GM18909 (cell line): ENCODE results near the gene LRP2BP.
A peak's percentile ranks its signal among the peaks of the same experiment; 100 is the strongest.

Source experiments
- ATAC-seq: cut with Tn5 transposase; IDR thresholded peaks from one replicate; pipeline ENCODE4 v1.9.1; 2021; ENCODE audit warnings: mild to moderate bottlenecking; ENCODE audit not compliant: unreplicated experiment, poor library complexity

Gene LRP2BP

GRCh38 chr4:185395238-185395955, at the start of gene LRP2BP:
Gene LRP2BP, minus strand, starts transcription at chr4:185395924. Its CDS starts 17,738 bp downstream, at chr4:185378186.
- no peak for ATAC-seq

GRCh38 chr4:185445209-185445608, 49.5 kb upstream of the LRP2BP start:
- ATAC-seq, result no peak

GRCh38 chr4:185441479-185441878, 45.8 kb upstream of the LRP2BP start:
- ATAC-seq, result no peak

GRCh38 chr4:185437809-185438208, 42.1 kb upstream of the LRP2BP start:
- ATAC-seq, result no peak

- ATAC-seq, result no peak
Measured at GRCh38 chr4:185435466-185435865, 39.7 kb upstream of the LRP2BP start.

GRCh38 chr4:185429660-185430059, 33.9 kb upstream of the LRP2BP start:
- ATAC-seq, result no peak

- ATAC-seq, result no peak
Measured at GRCh38 chr4:185426960-185427688, 31.4 kb upstream of the LRP2BP start.

- ATAC-seq, result peak; percentile 95
Measured at GRCh38 chr4:185425647-185426352, 30.1 kb upstream of the LRP2BP start, which contains the start of gene UFSP2. Gene UFSP2, minus strand, starts transcription at chr4:185425964. Its CDS starts 96 bp downstream, at chr4:185425868.

- ATAC-seq, result peak; percentile 3
Measured at GRCh38 chr4:185424905-185425646, 29.4 kb upstream of the LRP2BP start.

- ATAC-seq, result no peak
Measured at GRCh38 chr4:185421366-185422124, 25.8 kb upstream of the LRP2BP start.

- ATAC-seq, result no peak
Measured at GRCh38 chr4:185416955-185417354, 21.2 kb upstream of the LRP2BP start.

GRCh38 chr4:185412412-185412811, 16.7 kb upstream of the LRP2BP start:
- no peak for ATAC-seq

GRCh38 chr4:185411849-185412248, 16.1 kb upstream of the LRP2BP start:
- ATAC-seq, result no peak

- no peak for ATAC-seq
Measured at GRCh38 chr4:185408432-185408831, 12.7 kb upstream of the LRP2BP start.

- peak; percentile 72 for ATAC-seq
Measured at GRCh38 chr4:185405296-185405999, 9.7 kb upstream of the LRP2BP start.

GRCh38 chr4:185404031-185404430, 8.3 kb upstream of the LRP2BP start:
- ATAC-seq, result no peak

GRCh38 chr4:185399466-185399865, 3.7 kb upstream of the LRP2BP start:
- ATAC-seq, result no peak

- ATAC-seq, result no peak
Measured at GRCh38 chr4:185398618-185399017, 2.9 kb upstream of the LRP2BP start.
